ENCODE results near the gene RRP1B. TPM values are rescaled to one million over a fixed set of nuclear protein-coding genes. Genes with fewer than 3 reads are reported as not detected.

Gene RRP1B
- total and polyA plus RNA-seq, 2 donors (not counting 1 experiment from before 2014, with no cell fraction given) = 11.7 to 20.3 TPM

DNA sequence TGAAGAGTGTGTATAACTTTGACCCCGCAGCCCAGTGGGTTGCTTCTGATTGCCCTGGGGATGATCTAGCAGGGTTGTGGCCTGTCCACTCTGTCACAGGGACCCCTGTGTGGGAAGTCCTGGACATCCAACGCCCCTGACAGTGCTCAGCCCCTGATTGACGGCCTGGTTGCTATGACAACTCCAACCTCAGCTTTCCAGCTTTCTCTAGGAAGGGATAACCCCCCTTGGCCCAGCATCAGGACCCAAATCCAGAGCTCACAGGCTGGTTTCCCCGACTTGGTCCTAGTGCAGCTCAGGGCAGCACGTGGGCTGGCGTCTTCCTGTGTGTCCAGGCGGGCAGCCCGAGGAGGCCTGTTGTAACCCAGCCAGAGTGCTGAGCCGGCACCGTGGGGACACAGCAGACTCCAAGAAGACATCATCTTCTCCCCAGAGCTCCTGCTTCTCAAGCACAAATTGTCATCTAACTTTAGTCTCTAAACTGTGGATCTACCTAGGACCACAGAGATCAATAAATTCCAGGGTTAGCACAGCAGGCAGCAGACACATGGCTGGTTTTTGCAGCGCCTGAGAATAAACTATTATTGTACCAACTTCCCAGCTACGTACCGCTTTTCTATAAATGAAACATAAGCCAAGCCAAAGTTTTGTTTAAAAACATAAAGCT is 40.7 kb downstream of the RRP1B start:
- Histone ChIP-seq H3K4me2 (ENCODE audit: extremely low read depth, insufficient read depth, low read length) (no peak overlapping the region), H3K4me1 (ENCODE audit: control insufficient read depth, extremely low read depth, insufficient read depth, low read length) (no peaks in the 10 kb centered on the region), H3K9ac (ENCODE audit: insufficient read depth, low read length) (no peak overlapping the region), H2AFZ (ENCODE audit: low read length) (no peak overlapping the region), H3K79me2 (ENCODE audit: control insufficient read depth, insufficient read depth, low read length) (no peaks in the 10 kb centered on the region), H3K9me3 (ENCODE audit: control insufficient read depth, insufficient read depth, low read depth, low read length) (no peaks in the 10 kb centered on the region), H3K27ac (ENCODE audit: insufficient read depth, low read length) (no peak overlapping the region), H4K20me1 (ENCODE audit: control insufficient read depth, extremely low read depth, insufficient read depth, low read length) (no peaks in the 10 kb centered on the region), H3K36me3 (ENCODE audit: control insufficient read depth, insufficient read depth, low read length) (peaks cover 2% of the 10 kb centered on the region), H3K27me3 (ENCODE audit: control insufficient read depth, insufficient read depth, low read length) (no peaks in the 10 kb centered on the region), H3K4me3 (replicated peaks in 1 of 4; ENCODE audit: control extremely low read depth in 1 of 4, insufficient read depth in 1 of 4, low read depth in 3 of 4, low read length in 4 of 4) (no peak overlapping the region)
- no peak for DNase-seq (ENCODE audit: low read depth in 2 of 2)
- TF ChIP-seq EZH2 (IDR thresholded peaks at IDR 0.05; ENCODE audit: low read length, missing control alignments) = no peak
- TF ChIP-seq, protein P1, sequence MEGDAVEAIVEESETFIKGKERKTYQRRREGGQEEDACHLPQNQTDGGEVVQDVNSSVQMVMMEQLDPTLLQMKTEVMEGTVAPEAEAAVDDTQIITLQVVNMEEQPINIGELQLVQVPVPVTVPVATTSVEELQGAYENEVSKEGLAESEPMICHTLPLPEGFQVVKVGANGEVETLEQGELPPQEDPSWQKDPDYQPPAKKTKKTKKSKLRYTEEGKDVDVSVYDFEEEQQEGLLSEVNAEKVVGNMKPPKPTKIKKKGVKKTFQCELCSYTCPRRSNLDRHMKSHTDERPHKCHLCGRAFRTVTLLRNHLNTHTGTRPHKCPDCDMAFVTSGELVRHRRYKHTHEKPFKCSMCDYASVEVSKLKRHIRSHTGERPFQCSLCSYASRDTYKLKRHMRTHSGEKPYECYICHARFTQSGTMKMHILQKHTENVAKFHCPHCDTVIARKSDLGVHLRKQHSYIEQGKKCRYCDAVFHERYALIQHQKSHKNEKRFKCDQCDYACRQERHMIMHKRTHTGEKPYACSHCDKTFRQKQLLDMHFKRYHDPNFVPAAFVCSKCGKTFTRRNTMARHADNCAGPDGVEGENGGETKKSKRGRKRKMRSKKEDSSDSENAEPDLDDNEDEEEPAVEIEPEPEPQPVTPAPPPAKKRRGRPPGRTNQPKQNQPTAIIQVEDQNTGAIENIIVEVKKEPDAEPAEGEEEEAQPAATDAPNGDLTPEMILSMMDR (conservative IDR thresholded peaks at IDR 0.05 in 1 of 2, IDR thresholded peaks at IDR 0.05 in 1 of 2; ENCODE audit: low read depth in 1 of 2, low read length in 2 of 2) = no peak

DNA sequence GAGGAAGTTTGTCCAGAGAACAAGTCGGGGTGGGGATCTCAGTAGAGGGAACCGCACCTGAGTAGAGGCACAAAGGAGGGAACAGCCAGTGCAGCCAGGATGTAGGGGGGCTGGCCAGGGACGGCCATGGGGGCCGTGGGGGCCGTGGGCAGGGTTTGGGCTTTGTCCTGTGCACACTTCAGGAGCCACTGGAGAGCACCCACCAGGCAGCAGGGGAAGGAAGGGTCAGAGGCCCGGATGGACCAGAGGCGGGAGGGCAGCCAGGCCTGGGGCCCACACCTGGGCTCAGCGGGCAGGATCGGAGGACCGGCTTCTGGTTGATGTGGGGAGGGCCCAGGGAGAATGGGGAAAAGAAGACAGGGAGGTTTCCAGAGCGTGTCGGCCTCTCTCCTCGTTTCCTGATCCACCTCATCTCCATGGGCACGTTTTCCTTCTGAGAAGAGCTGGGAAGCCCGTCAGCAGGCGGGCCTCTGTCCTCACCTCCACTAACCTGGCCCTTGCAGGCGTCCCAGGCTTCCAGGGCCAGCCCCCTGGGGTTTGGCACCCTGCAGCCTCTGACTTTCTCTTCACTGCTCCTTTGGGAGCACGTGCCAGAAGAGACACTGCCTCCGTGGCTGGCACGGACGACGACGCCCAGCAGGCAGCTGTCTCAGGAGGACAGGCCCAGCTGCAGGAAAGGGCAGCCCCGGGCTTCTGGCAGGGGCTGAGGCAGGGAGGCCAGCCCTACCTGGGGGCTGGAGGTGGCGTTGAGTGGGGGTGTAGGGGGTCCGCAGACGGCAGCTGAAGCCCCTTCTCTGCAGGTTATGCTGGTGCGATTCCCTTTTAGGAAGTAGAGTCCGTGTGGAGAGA is 42.8 kb downstream of the RRP1B start:
- Histone ChIP-seq H3K4me3 (replicated peaks in 1 of 4; ENCODE audit: control extremely low read depth in 1 of 4, insufficient read depth in 1 of 4, low read depth in 3 of 4, low read length in 4 of 4) (no peak overlapping the region), H2AFZ (ENCODE audit: low read length) (no peak overlapping the region), H3K79me2 (ENCODE audit: control insufficient read depth, insufficient read depth, low read length) (no peaks in the 10 kb centered on the region), H3K9ac (ENCODE audit: insufficient read depth, low read length) (no peak overlapping the region), H3K4me1 (ENCODE audit: control insufficient read depth, extremely low read depth, insufficient read depth, low read length) (no peaks in the 10 kb centered on the region), H4K20me1 (ENCODE audit: control insufficient read depth, extremely low read depth, insufficient read depth, low read length) (no peaks in the 10 kb centered on the region), H3K27me3 (ENCODE audit: control insufficient read depth, insufficient read depth, low read length) (no peaks in the 10 kb centered on the region), H3K9me3 (ENCODE audit: control insufficient read depth, insufficient read depth, low read depth, low read length) (no peaks in the 10 kb centered on the region), H3K36me3 (ENCODE audit: control insufficient read depth, insufficient read depth, low read length) (no peaks in the 10 kb centered on the region), H3K27ac (ENCODE audit: insufficient read depth, low read length) (no peak overlapping the region), H3K4me2 (ENCODE audit: extremely low read depth, insufficient read depth, low read length) (no peak overlapping the region)
- no peak for DNase-seq (ENCODE audit: low read depth in 2 of 2)
- TF ChIP-seq, protein P1 (conservative IDR thresholded peaks at IDR 0.05 in 1 of 2, IDR thresholded peaks at IDR 0.05 in 1 of 2; ENCODE audit: low read depth in 1 of 2, low read length in 2 of 2) = no peak
- no peak for TF ChIP-seq EZH2 (IDR thresholded peaks at IDR 0.05; ENCODE audit: low read length, missing control alignments)

DNA sequence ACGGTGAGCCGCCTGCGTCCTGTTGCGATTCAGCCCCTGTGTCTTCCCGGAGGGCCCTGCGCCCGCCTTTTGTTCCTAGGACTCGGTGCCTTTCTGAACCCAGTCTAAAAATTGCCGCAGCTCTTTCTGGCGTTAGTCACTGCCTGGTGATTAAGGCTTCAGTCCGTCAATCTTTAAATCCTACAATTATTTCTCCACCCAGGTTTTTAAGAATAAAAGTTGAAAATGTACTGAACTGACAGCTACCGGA is 43.4 kb downstream of the RRP1B start:
- H3K4me2 ChIP-seq (ENCODE audit: extremely low read depth, insufficient read depth, low read length) = no peak overlapping the region
- TF ChIP-seq, protein P1 (conservative IDR thresholded peaks at IDR 0.05 in 1 of 2, IDR thresholded peaks at IDR 0.05 in 1 of 2; ENCODE audit: low read depth in 1 of 2, low read length in 2 of 2) = no peak
- no peak for TF ChIP-seq EZH2 (IDR thresholded peaks at IDR 0.05; ENCODE audit: low read length, missing control alignments)
- no peak overlapping the region for H3K9ac ChIP-seq (ENCODE audit: insufficient read depth, low read length)
- H4K20me1 ChIP-seq (ENCODE audit: control insufficient read depth, extremely low read depth, insufficient read depth, low read length) = no peaks in the 10 kb centered on the region
- H2AFZ ChIP-seq (ENCODE audit: low read length) = no peak overlapping the region
- no peaks in the 10 kb centered on the region for H3K36me3 ChIP-seq (ENCODE audit: control insufficient read depth, insufficient read depth, low read length)
- no peak overlapping the region for H3K4me3 ChIP-seq (replicated peaks in 1 of 4; ENCODE audit: control extremely low read depth in 1 of 4, insufficient read depth in 1 of 4, low read depth in 3 of 4, low read length in 4 of 4)
- peak in 1 of 2 donors; percentile 62 for DNase-seq (ENCODE audit: low read depth in 2 of 2)
- H3K79me2 ChIP-seq (ENCODE audit: control insufficient read depth, insufficient read depth, low read length) = no peaks in the 10 kb centered on the region
- no peaks in the 10 kb centered on the region for H3K9me3 ChIP-seq (ENCODE audit: control insufficient read depth, insufficient read depth, low read depth, low read length)
- no peak overlapping the region for H3K27ac ChIP-seq (ENCODE audit: insufficient read depth, low read length)
- no peaks in the 10 kb centered on the region for H3K27me3 ChIP-seq (ENCODE audit: control insufficient read depth, insufficient read depth, low read length)
- no peaks in the 10 kb centered on the region for H3K4me1 ChIP-seq (ENCODE audit: control insufficient read depth, extremely low read depth, insufficient read depth, low read length)
